ENCODE data around the gene PPP1R15A. TPM values are rescaled to one million over a fixed set of nuclear protein-coding genes. Genes with fewer than 3 reads are reported as not detected.
"Not testable (repeated sequence)": the region's sequence is repeated elsewhere in the genome, so short reads cannot be mapped to it uniquely, and the experiment has no call there.

PPP1R15A gene
- total RNA-seq, 1 donor, result 63.9 TPM

- no peak overlapping the region for H3K4me3 ChIP-seq (ENCODE audit: low read depth, low read length)
- DNase-seq (ENCODE audit: low read depth), result peak; percentile 60
- peak; percentile 76 for TF ChIP-seq CTCF (IDR thresholded peaks at IDR 0.05; ENCODE audit: insufficient read depth, low read depth, low read length)
Observed at GRCh38 chr19:48842789-48843162, 29.4 kb upstream of the PPP1R15A start.

GRCh38 chr19:48844472-48844871, 27.7 kb upstream of the PPP1R15A start:
- peak; percentile 71 for DNase-seq (ENCODE audit: low read depth)

GRCh38 chr19:48845384-48845783, 26.8 kb upstream of the PPP1R15A start:
- no peak for DNase-seq (ENCODE audit: low read depth)
- TF ChIP-seq CTCF (IDR thresholded peaks at IDR 0.05; ENCODE audit: insufficient read depth, low read depth, low read length), result no peak

More at GRCh38 chr19:48844472-48844871, 27.7 kb upstream of the PPP1R15A start:
- H3K4me3 ChIP-seq (ENCODE audit: low read depth, low read length), result no peak overlapping the region
- peak; percentile 28 for TF ChIP-seq CTCF (IDR thresholded peaks at IDR 0.05; ENCODE audit: insufficient read depth, low read depth, low read length)

GRCh38 chr19:48846659-48847058, 25.6 kb upstream of the PPP1R15A start:
- H3K4me3 ChIP-seq (ENCODE audit: low read depth, low read length); DNase-seq (ENCODE audit: low read depth): not testable (repeated sequence)

More at GRCh38 chr19:48845384-48845783, 26.8 kb upstream of the PPP1R15A start:
- H3K4me3 ChIP-seq (ENCODE audit: low read depth, low read length), result no peak overlapping the region

- TF ChIP-seq CTCF (IDR thresholded peaks at IDR 0.05; ENCODE audit: insufficient read depth, low read depth, low read length), result no peak
- DNase-seq (ENCODE audit: low read depth), result no peak
Observed at GRCh38 chr19:48852292-48852691, 19.9 kb upstream of the PPP1R15A start.

GRCh38 chr19:48853483-48853882, 18.7 kb upstream of the PPP1R15A start:
- no peak for DNase-seq (ENCODE audit: low read depth)
- TF ChIP-seq CTCF (IDR thresholded peaks at IDR 0.05; ENCODE audit: insufficient read depth, low read depth, low read length), result no peak

More at GRCh38 chr19:48852292-48852691, 19.9 kb upstream of the PPP1R15A start:
- no peak overlapping the region for H3K4me3 ChIP-seq (ENCODE audit: low read depth, low read length)

GRCh38 chr19:48854103-48854502, 18.1 kb upstream of the PPP1R15A start:
- no peak for DNase-seq (ENCODE audit: low read depth)
- TF ChIP-seq CTCF (IDR thresholded peaks at IDR 0.05; ENCODE audit: insufficient read depth, low read depth, low read length), result no peak

More at GRCh38 chr19:48853483-48853882, 18.7 kb upstream of the PPP1R15A start:
- H3K4me3 ChIP-seq (ENCODE audit: low read depth, low read length), result no peak overlapping the region

More at GRCh38 chr19:48854103-48854502, 18.1 kb upstream of the PPP1R15A start:
- H3K4me3 ChIP-seq (ENCODE audit: low read depth, low read length), result no peak overlapping the region
